NCI-H2227 treated with DMSO at 0.1 percent for 48 hours (cell line): ENCODE results near the gene CCL23.
"Not testable (repeated sequence)": the region's sequence is repeated elsewhere in the genome, so short reads cannot be mapped to it uniquely, and the experiment has no call there.

ENCODE experiments used
- DNase-seq: peaks from one replicate; lab custom pipeline; 2025; lab: John Stamatoyannopoulos, UW

Gene CCL23, protein sequence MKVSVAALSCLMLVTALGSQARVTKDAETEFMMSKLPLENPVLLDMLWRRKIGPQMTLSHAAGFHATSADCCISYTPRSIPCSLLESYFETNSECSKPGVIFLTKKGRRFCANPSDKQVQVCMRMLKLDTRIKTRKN

GRCh38 chr17:36017799-36018198 lies at the start of gene CCL23:
Gene CCL23, minus strand, starts transcription at chr17:36017972. Its CDS starts 75 bp downstream, at chr17:36017897.
- DNase-seq, result no peak

GRCh38 chr17:36066365-36066985 lies 48.7 kb upstream of the CCL23 start:
- DNase-seq, result no peak

- DNase-seq, result no peak
Measured at GRCh38 chr17:36063786-36064541, 46.2 kb upstream of the CCL23 start, which contains the start of gene CCL18. Gene CCL18, plus strand, starts transcription at chr17:36064272. Its CDS starts 71 bp downstream, at chr17:36064343.

GRCh38 chr17:36060816-36061215 lies 43.0 kb upstream of the CCL23 start:
- no peak for DNase-seq

GRCh38 chr17:36059406-36059805 lies 41.6 kb upstream of the CCL23 start:
- DNase-seq, result no peak

- DNase-seq, result no peak
Measured at GRCh38 chr17:36057911-36058310, 40.1 kb upstream of the CCL23 start.

- DNase-seq, result no peak
Measured at GRCh38 chr17:36055921-36056520, 38.2 kb upstream of the CCL23 start.

DNA sequence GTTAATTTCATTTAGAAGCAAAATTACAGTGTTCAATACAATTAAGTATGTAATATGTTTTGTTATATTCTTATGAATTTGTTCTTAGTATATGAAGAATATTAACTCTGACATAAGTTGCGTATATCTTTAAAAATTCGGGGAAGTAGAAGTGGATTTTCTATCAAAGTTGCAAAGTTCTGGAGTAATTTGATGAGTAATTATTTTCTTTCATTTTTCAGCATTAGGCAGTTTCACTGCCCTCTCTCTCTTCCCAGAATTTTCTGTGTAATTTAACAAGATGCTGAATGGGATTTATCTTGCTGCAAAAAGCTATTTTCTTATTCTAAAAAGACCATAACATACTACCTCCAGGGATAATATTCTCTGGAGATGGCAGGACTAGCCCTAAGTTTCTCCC lies 37.4 kb upstream of the CCL23 start:
- DNase-seq, result no peak

- no peak for DNase-seq
Measured at GRCh38 chr17:36049643-36050042, 31.9 kb upstream of the CCL23 start.

DNA sequence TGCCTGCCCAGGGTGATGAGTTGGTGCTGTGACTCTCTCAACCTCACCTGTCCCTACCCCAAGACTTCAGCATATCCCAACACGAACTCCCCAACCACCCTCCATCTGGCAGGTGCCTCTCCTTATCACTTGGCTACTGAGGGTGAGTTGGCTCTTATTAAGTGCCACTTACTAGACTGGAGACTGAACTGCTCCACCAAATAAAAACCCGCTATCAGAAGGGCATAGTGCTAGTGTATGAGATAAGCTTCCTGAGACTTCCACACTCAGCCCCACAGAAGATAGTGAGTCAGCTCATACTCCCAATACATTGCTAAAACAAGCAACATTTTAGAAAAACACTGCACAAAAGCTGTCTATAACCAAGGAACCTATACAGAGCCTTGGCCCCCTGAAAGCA lies 30.3 kb upstream of the CCL23 start:
- no peak for DNase-seq

DNA sequence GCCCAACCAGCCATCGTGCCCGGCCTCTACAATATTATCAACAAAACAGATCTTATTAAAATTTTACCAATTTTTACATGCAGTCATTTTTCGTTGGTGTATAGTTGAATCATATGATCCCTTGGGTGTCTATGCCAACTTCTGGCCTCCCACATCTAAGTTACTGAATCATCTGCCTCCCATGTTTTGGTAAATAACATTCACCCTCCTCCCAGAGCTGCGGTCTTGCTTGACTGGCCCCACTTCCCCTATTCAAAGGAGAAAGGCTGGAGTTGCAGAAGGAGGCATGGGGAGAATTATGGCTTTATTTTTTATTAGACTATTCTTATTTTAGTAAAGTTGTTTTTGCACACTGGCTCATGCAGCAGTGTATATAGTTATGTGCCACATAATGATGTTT lies 18.5 kb upstream of the CCL23 start:
- no peak for DNase-seq

- no peak for DNase-seq
Measured at GRCh38 chr17:36034127-36034526, 16.4 kb upstream of the CCL23 start.

- no peak for DNase-seq
Measured at GRCh38 chr17:36030956-36031355, 13.2 kb upstream of the CCL23 start.

DNA sequence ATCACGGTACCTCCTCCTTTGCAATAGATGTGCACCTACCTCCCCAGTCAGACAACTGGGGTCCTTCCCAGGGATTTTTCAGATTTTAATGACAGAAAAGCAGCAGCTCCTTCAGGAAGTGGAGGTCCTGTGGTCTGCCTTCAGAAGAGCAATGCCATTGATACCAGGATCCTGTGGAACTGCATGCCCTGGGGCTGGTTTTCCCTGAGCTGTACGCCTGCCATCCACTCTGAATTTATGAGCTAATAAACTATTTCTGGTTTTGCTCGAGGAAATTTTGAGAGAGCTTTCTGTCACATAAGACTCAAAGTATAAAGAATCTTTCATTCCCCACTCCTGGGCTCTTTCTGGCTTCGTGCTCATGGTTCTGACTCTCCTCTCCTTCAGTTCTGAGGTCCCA lies 10.0 kb upstream of the CCL23 start:
- no peak for DNase-seq

DNA sequence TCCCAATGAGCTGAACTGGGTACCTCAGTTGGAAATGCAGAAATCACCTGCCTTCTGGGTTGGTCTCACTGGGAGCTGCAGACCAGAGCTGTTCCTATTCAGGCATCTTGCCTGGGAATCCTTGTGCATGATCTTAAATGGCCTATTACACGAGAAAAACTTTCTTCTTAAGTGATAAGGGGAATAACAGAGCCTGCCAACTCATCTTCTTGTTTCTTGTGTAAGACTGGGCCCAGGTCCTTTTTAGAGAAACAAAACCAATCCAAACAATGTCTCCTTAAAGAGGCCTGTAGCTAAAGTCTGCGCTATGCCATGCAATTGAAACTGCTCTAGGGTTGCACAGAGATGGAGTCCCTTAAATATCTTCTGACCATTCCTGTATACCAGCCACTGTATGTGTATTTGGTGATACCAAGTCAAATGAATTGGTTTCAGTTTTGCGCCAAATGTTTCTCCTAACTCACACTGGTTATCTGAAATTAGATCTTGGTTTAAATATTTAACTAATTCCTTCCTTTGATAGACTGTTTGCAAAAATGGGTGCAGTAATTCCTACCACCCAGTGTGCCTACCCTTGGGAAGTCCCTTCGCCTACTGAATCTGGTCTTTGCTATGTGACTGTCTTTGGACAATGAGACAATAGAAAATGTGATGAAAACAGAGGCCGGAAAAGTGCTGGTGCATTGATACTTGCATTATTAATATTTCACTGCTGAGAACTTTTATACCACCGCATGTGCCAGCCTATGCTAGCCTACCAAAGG lies 6.5 kb upstream of the CCL23 start:
- DNase-seq, result no peak

GRCh38 chr17:36019423-36019822 lies 1.7 kb upstream of the CCL23 start:
- no peak for DNase-seq

- DNase-seq, result no peak
Measured at GRCh38 chr17:36016555-36016954, 1.2 kb downstream of the CCL23 start.

- DNase-seq, result not testable (repeated sequence)
Measured at GRCh38 chr17:36015895-36016294, 1.9 kb downstream of the CCL23 start.

- DNase-seq, result no peak
Measured at GRCh38 chr17:36014946-36015345, 2.8 kb downstream of the CCL23 start.

DNA sequence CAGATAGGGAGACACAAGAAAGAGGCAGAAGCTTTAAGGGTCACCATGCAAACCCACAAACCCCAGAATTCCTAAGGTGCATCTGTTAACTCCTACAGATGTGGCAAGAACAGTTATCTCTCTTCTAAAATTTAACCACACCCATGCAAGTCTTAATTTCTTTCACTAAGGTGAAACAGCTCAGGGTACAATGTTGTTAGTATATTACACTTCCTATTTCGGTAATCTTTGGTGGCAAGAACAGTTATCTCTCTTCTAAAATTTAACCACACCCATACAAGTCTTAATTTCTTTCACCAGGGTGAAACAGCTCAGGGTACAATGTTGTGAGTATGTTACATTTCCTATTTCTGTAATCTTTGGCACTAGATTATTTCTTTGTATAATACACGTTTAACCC lies 6.6 kb downstream of the CCL23 start:
- DNase-seq, result no peak

- no peak for DNase-seq
Measured at GRCh38 chr17:36008998-36009665, 8.6 kb downstream of the CCL23 start.
